ENCODE data around the gene THAP4. TPM values are rescaled to one million over a fixed set of nuclear protein-coding genes. Genes with fewer than 3 reads are reported as not detected.
A peak's percentile ranks its signal among the peaks of the same experiment; 100 is the strongest.

The THAP4 gene
- total RNA-seq, 1 donor from 2014 or later: 53.1 TPM

DNA sequence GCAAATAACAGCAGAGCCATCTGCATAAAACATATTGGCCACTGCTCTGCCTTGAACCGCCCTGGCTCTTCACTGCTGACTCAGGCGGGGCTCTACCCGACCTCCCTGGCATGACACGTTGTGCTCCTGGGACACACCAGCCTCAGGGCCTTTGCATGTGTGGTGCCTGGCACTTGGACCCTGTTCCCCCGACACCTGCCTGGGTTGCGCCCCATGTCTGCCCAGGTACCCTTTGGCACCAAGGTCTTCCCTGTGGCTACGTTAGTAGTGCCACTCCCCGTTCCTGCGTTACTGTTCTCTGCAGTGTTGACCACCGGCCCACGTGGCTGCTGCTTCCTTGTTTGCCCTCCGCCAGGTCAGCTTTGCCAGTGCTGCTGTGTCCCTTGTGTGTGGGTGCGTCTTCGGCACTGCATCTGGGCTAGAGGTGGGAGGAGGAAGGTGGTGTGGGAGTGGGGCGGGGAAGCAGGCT is 20.9 kb upstream of the THAP4 start:
- H3K27ac Mint-ChIP-seq: peak overlapping the region; percentile 53
- intact Hi-C loops (cut with micrococcal nuclease): no loop called here

DNA sequence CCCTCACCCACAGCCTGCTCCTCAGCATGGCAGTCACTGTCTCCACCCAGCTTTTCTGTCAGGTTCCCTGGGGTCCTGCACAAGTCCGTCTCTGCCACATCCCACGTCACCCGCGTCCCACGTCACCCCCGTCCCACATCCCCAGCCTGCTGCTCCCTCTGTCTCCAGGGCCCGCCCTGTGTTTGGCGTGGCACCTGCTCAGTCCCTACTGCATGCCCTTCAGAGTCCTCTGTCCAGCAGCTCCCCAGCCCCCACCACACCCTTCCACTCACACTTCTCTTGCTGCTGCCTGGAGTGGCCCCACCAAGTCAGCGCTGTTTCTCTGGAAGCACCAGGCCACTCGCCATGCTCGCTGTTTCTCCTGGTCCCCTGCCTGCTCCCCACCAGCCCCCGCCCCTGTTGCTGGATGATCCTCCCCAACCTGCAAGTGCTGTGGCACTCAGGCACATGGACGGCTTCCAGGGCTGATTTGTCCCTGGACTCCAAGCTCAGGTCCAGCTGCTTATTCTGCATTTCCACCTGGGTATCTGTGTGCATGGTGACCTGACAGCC is 19.3 kb upstream of the THAP4 start:
- intact Hi-C loops (cut with micrococcal nuclease): no loop called here
- H3K9me3 Mint-ChIP-seq: no peaks in the 10 kb centered on the region
- no peak for DNase-seq (ENCODE audit: low spot score)
- H3K27ac Mint-ChIP-seq: no peak overlapping the region
- peaks cover 33% of the 10 kb centered on the region for H3K36me3 Mint-ChIP-seq (ENCODE audit: low read depth)
- H3K4me3 Mint-ChIP-seq: no peak overlapping the region
- no peaks in the 10 kb centered on the region for H3K4me1 Mint-ChIP-seq (ENCODE audit: low read depth)
- no peaks in the 10 kb centered on the region for H3K27me3 Mint-ChIP-seq (ENCODE audit: insufficient read depth)

More for the DNA sequence above, 20.9 kb upstream of the THAP4 start:
- Mint-ChIP-seq H3K9me3 (no peaks in the 10 kb centered on the region), H3K4me1 (ENCODE audit: low read depth) (no peaks in the 10 kb centered on the region), H3K36me3 (ENCODE audit: low read depth) (peaks cover 27% of the 10 kb centered on the region), H3K4me3 (no peak overlapping the region), H3K27me3 (ENCODE audit: insufficient read depth) (no peaks in the 10 kb centered on the region)
- no peak for DNase-seq (ENCODE audit: low spot score)

DNA sequence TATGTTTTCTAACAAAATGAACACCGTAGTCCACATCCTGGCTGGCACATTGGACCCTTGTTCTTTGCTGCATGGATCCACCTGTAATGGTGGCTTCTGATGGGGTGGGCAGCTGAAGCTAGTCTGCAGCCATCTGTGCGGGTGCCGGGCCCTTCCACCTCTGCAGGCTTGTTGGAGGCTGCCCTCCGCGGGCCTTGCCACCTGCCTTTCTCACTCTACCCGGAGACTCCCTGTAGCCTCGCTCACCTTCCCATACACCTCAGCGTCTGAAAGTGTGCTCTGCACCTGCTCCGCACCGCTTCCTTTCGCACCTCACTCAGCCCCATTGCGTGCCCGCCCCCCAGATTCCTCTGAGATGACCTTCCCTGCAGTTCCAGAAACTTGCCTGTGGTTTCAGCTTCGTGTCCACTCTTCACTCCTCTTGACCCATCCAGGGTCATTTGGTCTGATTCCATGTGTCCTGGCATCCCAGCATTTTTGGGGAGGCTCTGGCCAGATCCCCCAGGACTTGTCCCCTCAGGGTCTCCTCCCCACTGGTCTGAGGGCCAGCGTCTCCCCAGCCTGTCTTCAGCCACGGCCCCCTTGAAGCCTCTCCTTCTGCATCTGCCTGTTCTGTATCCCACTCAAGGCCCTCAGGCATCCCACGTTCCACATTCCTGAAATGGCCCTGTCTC is 18.7 kb upstream of the THAP4 start:
- H3K9me3 Mint-ChIP-seq: no peaks in the 10 kb centered on the region
- peaks cover 37% of the 10 kb centered on the region for H3K36me3 Mint-ChIP-seq (ENCODE audit: low read depth)
- intact Hi-C loops (cut with micrococcal nuclease): no loop called here
- DNase-seq (ENCODE audit: low spot score): no peak
- no peak overlapping the region for H3K4me3 Mint-ChIP-seq
- no peak overlapping the region for H3K27ac Mint-ChIP-seq
- no peaks in the 10 kb centered on the region for H3K27me3 Mint-ChIP-seq (ENCODE audit: insufficient read depth)
- H3K4me1 Mint-ChIP-seq (ENCODE audit: low read depth): peaks cover 5% of the 10 kb centered on the region

DNA sequence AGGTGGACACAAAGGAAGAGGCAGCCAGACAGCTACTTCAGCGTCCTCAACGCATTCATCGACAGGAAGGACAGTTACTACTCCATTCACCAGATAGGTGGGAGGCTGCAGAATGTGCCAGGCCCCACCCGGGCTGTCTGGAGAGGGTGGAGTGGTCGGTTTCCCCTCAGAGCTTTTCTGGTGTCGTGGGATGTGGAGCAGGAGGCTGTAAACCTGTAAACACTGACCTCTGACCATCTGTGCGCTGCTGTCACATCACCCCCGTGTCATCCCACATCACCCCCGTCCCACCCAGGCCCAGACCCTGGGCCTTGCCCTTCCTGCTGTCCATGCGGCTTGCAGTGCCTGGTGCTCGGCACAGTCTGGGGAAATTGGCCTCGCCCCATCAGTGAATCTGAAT is 17.6 kb upstream of the THAP4 start:
- Mint-ChIP-seq H3K4me3 (no peak overlapping the region), H3K27ac (no peak overlapping the region), H3K27me3 (ENCODE audit: insufficient read depth) (no peaks in the 10 kb centered on the region), H3K9me3 (no peaks in the 10 kb centered on the region), H3K36me3 (ENCODE audit: low read depth) (peaks cover 30% of the 10 kb centered on the region), H3K4me1 (ENCODE audit: low read depth) (peaks cover 6% of the 10 kb centered on the region)
- intact Hi-C loops (cut with micrococcal nuclease): no loop called here
- no peak for DNase-seq (ENCODE audit: low spot score)

DNA sequence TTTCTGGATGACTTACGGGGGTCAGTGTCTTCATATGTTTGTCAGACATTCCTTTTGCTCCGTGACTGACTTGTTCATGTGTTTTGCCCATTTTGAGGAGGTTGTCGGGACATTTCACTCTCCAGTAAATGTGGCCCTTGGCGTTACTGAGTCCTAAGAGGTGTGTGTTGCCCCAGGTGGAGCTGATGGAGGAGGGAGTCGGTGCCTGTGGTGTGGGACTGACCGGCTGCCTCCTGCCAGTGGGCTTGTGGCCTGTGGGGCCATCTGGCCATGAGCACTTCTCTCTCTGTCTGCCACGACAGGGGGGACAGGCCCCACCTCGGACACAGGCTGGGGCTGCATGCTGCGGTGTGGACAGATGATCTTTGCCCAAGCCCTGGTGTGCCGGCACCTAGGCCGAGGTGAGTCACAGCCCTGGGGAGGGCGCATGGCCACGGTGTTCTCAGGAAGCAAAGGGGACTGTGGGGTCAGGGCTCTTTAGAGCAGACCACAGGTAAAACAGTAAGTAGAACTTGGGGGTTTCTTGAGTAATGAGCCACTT is 16.3 kb upstream of the THAP4 start:
- Mint-ChIP-seq H3K36me3 (ENCODE audit: low read depth) (peaks cover 27% of the 10 kb centered on the region), H3K4me1 (ENCODE audit: low read depth) (peaks cover 11% of the 10 kb centered on the region), H3K9me3 (no peaks in the 10 kb centered on the region), H3K4me3 (no peak overlapping the region), H3K27ac (no peak overlapping the region), H3K27me3 (ENCODE audit: insufficient read depth) (no peaks in the 10 kb centered on the region)
- intact Hi-C loops (cut with micrococcal nuclease): no loop called here
- DNase-seq (ENCODE audit: low spot score): no peak

DNA sequence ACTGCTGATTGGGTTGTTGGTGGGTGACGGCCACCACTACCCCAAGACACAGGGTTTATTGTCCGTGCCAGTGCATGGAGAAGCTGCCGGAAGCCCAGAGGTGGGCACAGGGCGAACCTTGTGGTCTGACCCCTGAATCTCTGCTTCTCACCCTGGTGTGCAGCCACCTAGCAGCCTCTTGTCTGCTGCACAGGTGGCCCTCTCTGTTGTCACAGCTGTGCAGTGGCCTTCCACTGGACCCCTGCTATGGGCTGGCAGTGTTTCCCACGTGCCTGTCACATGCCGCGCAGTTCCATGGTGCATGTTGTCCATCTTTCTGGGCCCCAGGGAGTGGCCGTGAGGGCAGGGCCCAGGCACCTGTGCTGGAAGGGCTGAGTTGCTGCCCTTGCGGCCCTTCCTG is 15.8 kb upstream of the THAP4 start:
- Mint-ChIP-seq H3K27ac (no peak overlapping the region), H3K9me3 (no peaks in the 10 kb centered on the region), H3K4me1 (ENCODE audit: low read depth) (peaks cover 11% of the 10 kb centered on the region), H3K27me3 (ENCODE audit: insufficient read depth) (no peaks in the 10 kb centered on the region), H3K4me3 (no peak overlapping the region), H3K36me3 (ENCODE audit: low read depth) (peaks cover 25% of the 10 kb centered on the region)
- DNase-seq (ENCODE audit: low spot score): no peak
- intact Hi-C loops (cut with micrococcal nuclease): no loop called here

DNA sequence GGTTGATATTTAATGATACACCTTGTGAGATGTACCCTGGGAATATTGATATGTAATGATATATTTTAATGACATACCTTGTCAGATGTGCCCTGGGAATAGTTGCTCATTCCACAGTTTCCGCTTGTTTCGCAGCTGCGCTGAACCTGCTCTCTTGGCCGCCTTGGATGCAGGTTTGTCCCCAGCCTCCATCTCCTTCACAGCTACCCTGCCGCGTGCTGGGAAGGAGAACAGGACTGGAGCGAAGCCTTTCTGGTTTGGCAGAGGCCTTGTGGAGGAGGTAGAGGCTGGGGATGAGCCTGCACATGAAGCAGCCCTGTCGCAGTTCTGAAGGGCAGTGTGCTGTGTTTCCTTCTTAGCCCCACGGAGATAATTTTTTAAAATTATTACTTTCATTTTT is 15.2 kb upstream of the THAP4 start:
- no peaks in the 10 kb centered on the region for H3K9me3 Mint-ChIP-seq
- peaks cover 11% of the 10 kb centered on the region for H3K4me1 Mint-ChIP-seq (ENCODE audit: low read depth)
- intact Hi-C loops (cut with micrococcal nuclease): no loop called here
- DNase-seq (ENCODE audit: low spot score): no peak
- no peaks in the 10 kb centered on the region for H3K27me3 Mint-ChIP-seq (ENCODE audit: insufficient read depth)
- H3K27ac Mint-ChIP-seq: no peak overlapping the region
- no peak overlapping the region for H3K4me3 Mint-ChIP-seq
- H3K36me3 Mint-ChIP-seq (ENCODE audit: low read depth): peaks cover 22% of the 10 kb centered on the region

DNA sequence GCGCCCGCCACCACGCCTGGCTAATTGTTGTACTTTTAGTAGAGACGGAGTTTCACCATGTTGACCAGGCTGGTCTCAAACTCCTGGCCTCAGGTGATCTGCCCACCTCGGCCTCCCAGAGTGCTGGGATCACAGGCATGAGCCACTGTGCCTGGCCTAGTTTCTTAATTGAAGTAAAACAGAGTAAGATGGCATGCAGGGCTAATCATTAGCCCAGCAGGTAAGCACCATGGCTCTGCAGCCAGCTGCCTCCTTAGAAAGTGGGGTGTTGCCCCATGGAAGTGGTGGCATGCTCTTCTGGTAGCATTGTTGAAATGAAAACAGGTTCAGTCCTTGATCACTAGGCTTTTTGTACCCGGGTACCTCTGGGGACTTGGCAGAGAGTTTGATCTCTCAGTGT is 13.0 kb upstream of the THAP4 start:
- no peak for DNase-seq (ENCODE audit: low spot score)
- Mint-ChIP-seq H3K27ac (no peak overlapping the region), H3K4me1 (ENCODE audit: low read depth) (peaks cover 11% of the 10 kb centered on the region), H3K4me3 (no peak overlapping the region), H3K27me3 (ENCODE audit: insufficient read depth) (no peaks in the 10 kb centered on the region), H3K9me3 (no peaks in the 10 kb centered on the region), H3K36me3 (ENCODE audit: low read depth) (peaks cover 17% of the 10 kb centered on the region)
- intact Hi-C loops (cut with micrococcal nuclease): no loop called here

DNA sequence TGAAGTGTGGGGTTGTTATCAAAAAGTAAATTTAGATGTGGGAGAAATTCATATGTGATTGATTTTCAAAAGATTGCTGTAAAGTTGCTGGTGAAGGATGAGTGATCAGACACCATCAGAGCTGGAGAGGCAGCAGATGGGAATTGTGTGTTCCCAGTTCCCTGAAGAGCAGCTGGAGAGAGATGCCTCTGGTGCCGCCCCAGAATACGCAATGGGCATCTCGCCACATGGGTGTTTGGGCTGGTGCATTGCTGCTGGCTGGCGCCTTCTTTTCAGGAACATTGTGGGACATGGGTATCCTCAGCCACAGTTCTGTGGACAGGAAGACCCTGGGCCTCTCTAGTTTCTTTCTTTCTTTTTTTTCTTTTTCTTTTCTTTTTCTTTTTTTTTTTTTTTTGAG is 12.4 kb upstream of the THAP4 start:
- Mint-ChIP-seq H3K4me1 (ENCODE audit: low read depth) (peaks cover 11% of the 10 kb centered on the region), H3K36me3 (ENCODE audit: low read depth) (peaks cover 17% of the 10 kb centered on the region), H3K9me3 (no peaks in the 10 kb centered on the region), H3K4me3 (no peak overlapping the region), H3K27me3 (ENCODE audit: insufficient read depth) (no peaks in the 10 kb centered on the region), H3K27ac (no peak overlapping the region)
- no peak for DNase-seq (ENCODE audit: low spot score)
- intact Hi-C loops (cut with micrococcal nuclease): no loop called here

DNA sequence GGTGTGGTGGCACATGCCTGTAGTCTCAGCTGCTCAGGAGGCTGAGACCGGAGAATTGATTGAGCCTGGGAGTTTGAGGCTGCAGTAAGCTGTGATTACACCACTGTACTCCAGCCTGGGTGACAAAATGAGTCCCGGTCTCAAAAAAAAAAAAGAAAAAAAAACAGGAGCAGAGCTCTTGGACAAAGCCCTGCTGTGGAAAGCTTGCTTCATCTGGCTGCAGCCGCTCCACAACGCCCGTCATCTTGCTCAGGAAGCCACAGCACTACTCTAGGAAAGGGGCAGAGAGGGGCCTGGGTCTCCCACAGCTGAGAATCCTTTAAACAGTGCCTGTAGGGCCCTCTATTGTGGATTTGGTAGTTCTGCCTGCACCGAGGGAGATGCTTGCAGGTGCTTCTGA is 11.5 kb upstream of the THAP4 start:
- no peaks in the 10 kb centered on the region for H3K9me3 Mint-ChIP-seq
- H3K4me1 Mint-ChIP-seq (ENCODE audit: low read depth): peaks cover 11% of the 10 kb centered on the region
- no peak for DNase-seq (ENCODE audit: low spot score)
- H3K4me3 Mint-ChIP-seq: no peak overlapping the region
- peaks cover 17% of the 10 kb centered on the region for H3K36me3 Mint-ChIP-seq (ENCODE audit: low read depth)
- no peaks in the 10 kb centered on the region for H3K27me3 Mint-ChIP-seq (ENCODE audit: insufficient read depth)
- H3K27ac Mint-ChIP-seq: no peak overlapping the region
- intact Hi-C loops (cut with micrococcal nuclease): no loop called here

DNA sequence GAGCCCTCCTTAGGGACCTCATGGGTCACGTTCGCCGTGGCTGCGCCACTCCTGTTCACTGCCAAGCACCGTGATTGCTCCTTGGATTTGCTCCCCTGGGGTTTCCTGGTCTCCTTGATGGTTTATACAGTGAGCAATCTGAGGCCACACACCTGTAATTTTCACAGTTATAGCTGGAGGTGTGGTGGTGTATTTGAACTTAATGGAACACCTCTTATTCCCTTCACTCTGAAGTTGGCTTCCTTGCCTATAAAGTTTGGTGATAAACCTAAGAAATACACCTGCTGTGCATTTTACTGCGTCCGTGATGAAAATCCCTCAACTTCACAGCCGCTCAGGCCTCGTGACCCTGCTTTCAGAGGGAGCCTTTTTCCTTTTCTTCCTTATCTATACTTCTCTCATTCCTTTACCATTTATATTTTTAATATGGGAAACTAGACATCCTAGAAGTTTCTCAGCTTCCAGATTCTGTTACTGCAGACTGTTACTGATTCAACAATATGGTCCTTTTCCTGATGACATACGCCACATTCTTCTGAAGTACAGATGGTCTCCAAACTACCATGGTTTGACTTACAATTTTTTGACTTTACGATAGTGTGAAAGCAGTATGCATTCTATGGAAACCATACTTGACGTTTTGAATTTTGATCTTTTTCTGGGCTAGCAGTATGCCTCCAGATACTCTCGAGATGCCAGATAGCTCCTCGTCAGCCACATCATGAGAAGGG is 9.1 kb upstream of the THAP4 start:
- H3K27me3 Mint-ChIP-seq (ENCODE audit: insufficient read depth): no peaks in the 10 kb centered on the region
- H3K4me3 Mint-ChIP-seq: no peak overlapping the region
- H3K36me3 Mint-ChIP-seq (ENCODE audit: low read depth): peaks cover 10% of the 10 kb centered on the region
- H3K9me3 Mint-ChIP-seq: no peaks in the 10 kb centered on the region
- no peak overlapping the region for H3K27ac Mint-ChIP-seq
- peaks cover 26% of the 10 kb centered on the region for H3K4me1 Mint-ChIP-seq (ENCODE audit: low read depth)
- DNase-seq (ENCODE audit: low spot score): no peak
- intact Hi-C loops (cut with micrococcal nuclease): no loop called here

DNA sequence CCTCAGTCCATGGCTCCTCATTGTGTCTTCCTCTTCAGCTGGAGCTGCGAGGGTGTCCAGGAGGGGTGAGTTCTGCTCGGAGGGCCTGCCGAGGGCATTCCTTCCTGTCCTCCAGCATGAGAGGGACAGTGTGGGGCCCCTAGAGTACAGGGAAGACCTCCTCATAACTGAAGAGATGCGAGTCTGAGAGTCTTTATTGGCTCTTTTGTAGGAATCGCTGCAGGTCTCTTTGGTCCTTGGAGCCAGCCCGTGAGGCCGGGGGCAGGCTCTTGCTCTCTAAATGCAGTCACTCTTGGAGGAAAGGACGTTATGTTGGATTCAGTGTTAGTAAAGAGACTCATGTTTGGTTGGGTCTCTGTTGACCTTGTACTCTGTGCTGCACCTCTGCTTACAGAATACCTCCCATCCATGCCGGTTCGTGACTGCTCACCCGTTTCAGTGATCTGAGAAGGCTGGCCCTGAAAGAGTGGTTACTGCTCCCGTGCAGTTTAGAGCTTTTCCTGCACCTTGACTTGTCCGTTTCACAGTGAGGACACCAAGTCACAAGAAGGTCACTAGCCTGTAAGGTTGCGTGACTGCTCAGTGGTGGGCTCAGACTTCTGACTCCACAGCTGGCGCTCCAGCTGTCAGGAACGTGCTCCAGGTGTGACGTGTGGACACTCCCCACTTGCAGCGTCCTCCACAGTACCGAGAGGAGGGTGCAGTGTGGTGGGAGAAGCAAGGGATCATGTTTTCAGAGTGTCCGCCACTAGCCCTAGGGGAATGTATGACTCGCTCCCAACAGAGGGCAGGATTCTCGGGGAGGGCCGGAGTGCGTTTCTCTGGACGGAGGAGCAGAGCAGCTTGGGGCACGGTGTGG is 8.3 kb upstream of the THAP4 start:
- Mint-ChIP-seq H3K9me3 (no peaks in the 10 kb centered on the region), H3K27me3 (ENCODE audit: insufficient read depth) (no peaks in the 10 kb centered on the region), H3K36me3 (ENCODE audit: low read depth) (peaks cover 13% of the 10 kb centered on the region), H3K4me1 (ENCODE audit: low read depth) (peaks cover 29% of the 10 kb centered on the region), H3K4me3 (no peak overlapping the region), H3K27ac (no peak overlapping the region)
- DNase-seq (ENCODE audit: low spot score): no peak
- intact Hi-C loops (cut with micrococcal nuclease): no loop called here
